Calu3 (cell line): Measurements from ENCODE around the gene SIGLEC8. TPM values are rescaled to one million over a fixed set of nuclear protein-coding genes. Genes with fewer than 3 reads are reported as not detected.
"Not testable (repeated sequence)": the region's sequence is repeated elsewhere in the genome, so short reads cannot be mapped to it uniquely, and the experiment has no call there.

Experiments
- BruUV-seq: library from RNA; stranded (reverse); fragments of 400-500 nt; replicated peaks from 2 replicates; lab custom pipeline; 2021; lab: Mats Ljungman, UMichigan
- CTCF ChIA-PET: fragments of 300-600 bp; sonication (Branson Sonifier 250); formaldehyde crosslinking; loops from one replicate; lab custom pipeline; 2022; ENCODE audit warnings: antibody characterized with exemption; lab: Charles Lee
- DNase-seq: peaks from one replicate; pipeline ENCODE4 v3.0.0; 2022
- H3K27ac Mint-ChIP-seq: one replicate; pipeline ENCODE4 v1.8.0; 2022; ENCODE audit warnings: mixed read lengths; ENCODE audit not compliant: unreplicated experiment
- H3K27me3 Mint-ChIP-seq: one replicate; pipeline ENCODE4 v1.8.0; 2022; ENCODE audit warnings: mixed read lengths; ENCODE audit not compliant: unreplicated experiment
- H3K36me3 Mint-ChIP-seq: one replicate; pipeline ENCODE4 v1.8.0; 2022; ENCODE audit warnings: mild to moderate bottlenecking, moderate library complexity, mixed read lengths; ENCODE audit not compliant: insufficient read depth, unreplicated experiment
- H3K4me1 Mint-ChIP-seq: one replicate; pipeline ENCODE4 v1.8.0; 2022; ENCODE audit warnings: mild to moderate bottlenecking, low read depth, mixed read lengths; ENCODE audit not compliant: unreplicated experiment
- H3K4me3 Mint-ChIP-seq: one replicate; pipeline ENCODE4 v1.8.0; 2022; ENCODE audit warnings: mild to moderate bottlenecking, low read depth, moderate library complexity, mixed read lengths; ENCODE audit not compliant: unreplicated experiment
- H3K9me3 Mint-ChIP-seq: one replicate; pipeline ENCODE4 v1.8.0; 2022; ENCODE audit warnings: low read depth, mixed read lengths; ENCODE audit not compliant: unreplicated experiment
- CTCF ChIP-seq: fragments of 200-600 bp; IDR thresholded peaks from one replicate; pipeline ENCODE4 v1.8.0; 2022; ENCODE audit warnings: antibody characterized with exemption; ENCODE audit not compliant: unreplicated experiment
- intact Hi-C: fragments of 100-400 bp; cut with micrococcal nuclease; formaldehyde crosslinking; loops from one replicate; pipeline ENCODE4 v1.10.0; 2022; ENCODE audit not compliant: unreplicated experiment
- total RNA-seq: library from RNA; stranded (reverse); gene quantifications from 2 replicates; pipeline ENCODE4 v1.2.3, GENCODE V29; 2022

Gene SIGLEC8
- total RNA-seq, 1 experiment from 2014 or later: not detected

GRCh38 chr19:51417810-51418157 lies 40.5 kb downstream of the SIGLEC8 start:
- H3K4me1 Mint-ChIP-seq: no peaks in the 10 kb centered on the region
- CTCF ChIA-PET: no interaction called here
- DNase-seq: no peak
- no peak overlapping the region for H3K27ac Mint-ChIP-seq
- H3K9me3 Mint-ChIP-seq: no peaks in the 10 kb centered on the region
- peaks cover 99% of the 10 kb centered on the region for H3K27me3 Mint-ChIP-seq
- BruUV-seq: no TSS peak
- no peak for TF ChIP-seq CTCF
- no peak overlapping the region for H3K4me3 Mint-ChIP-seq
- H3K36me3 Mint-ChIP-seq: no peaks in the 10 kb centered on the region
- intact Hi-C loops: no loop called here

- intact Hi-C loops: no loop called here
- no TSS peak for BruUV-seq
- no peak for TF ChIP-seq CTCF
- Mint-ChIP-seq H3K36me3 (no peaks in the 10 kb centered on the region), H3K4me3 (no peak within 1 kb of the TSS), H3K4me1 (no peaks in the 10 kb centered on the region), H3K27ac (no peak within 1 kb of the TSS), H3K27me3 (peaks cover 96% of the 10 kb centered on the region), H3K9me3 (no peaks in the 10 kb centered on the region)
- CTCF ChIA-PET: no interaction called here
- no peak for DNase-seq
Observed at GRCh38 chr19:51417107-51417809, 41.0 kb downstream of the SIGLEC8 start, which contains the start of gene SIGLEC10. Gene SIGLEC10 (minus strand): TSS chr19:51417642. CDS start chr19:51417581, 61 bp downstream.

- intact Hi-C loops, DNase-seq: not testable (repeated sequence)
Observed at GRCh38 chr19:51416422-51416821, 41.8 kb downstream of the SIGLEC8 start.

GRCh38 chr19:51415187-51415586 lies 43.1 kb downstream of the SIGLEC8 start:
- peaks cover 89% of the 10 kb centered on the region for H3K27me3 Mint-ChIP-seq
- intact Hi-C loops: no loop called here
- no peak for TF ChIP-seq CTCF
- no peaks in the 10 kb centered on the region for H3K9me3 Mint-ChIP-seq
- no TSS peak for BruUV-seq
- no peaks in the 10 kb centered on the region for H3K36me3 Mint-ChIP-seq
- CTCF ChIA-PET: no interaction called here
- H3K27ac Mint-ChIP-seq: no peak overlapping the region
- H3K4me1 Mint-ChIP-seq: no peaks in the 10 kb centered on the region
- no peak overlapping the region for H3K4me3 Mint-ChIP-seq
- no peak for DNase-seq

More at GRCh38 chr19:51416422-51416821, 41.8 kb downstream of the SIGLEC8 start:
- H3K4me1 Mint-ChIP-seq, H3K4me3 Mint-ChIP-seq, H3K36me3 Mint-ChIP-seq, CTCF ChIA-PET, H3K27ac Mint-ChIP-seq, BruUV-seq, H3K9me3 Mint-ChIP-seq: not testable (repeated sequence)
- peaks cover 93% of the 10 kb centered on the region for H3K27me3 Mint-ChIP-seq
